ENCODE measurements around the gene WNT3A.

The WNT3A gene

GRCh38 chr1:228023294-228023639, 16.5 kb downstream of the WNT3A start:
- Histone ChIP-seq H3K79me2 (ENCODE audit: insufficient read depth, low read length) (no peaks in the 10 kb centered on the region), H3K4me3 (ENCODE audit: low read depth, low read length, poor library complexity, severe bottlenecking) (no peak overlapping the region), H3K4me1 (ENCODE audit: insufficient read depth, low read length, severe bottlenecking) (no peaks in the 10 kb centered on the region), H3F3A (ENCODE audit: insufficient read depth, low read length) (no peaks in the 10 kb centered on the region), H2AFZ (ENCODE audit: low read length) (no peak overlapping the region), H3K9ac (ENCODE audit: low read length) (no peak overlapping the region), H3K27me3 (ENCODE audit: insufficient read depth, low read length) (no peaks in the 10 kb centered on the region), H4K20me1 (ENCODE audit: insufficient read depth, low read length) (no peaks in the 10 kb centered on the region), H3K9me3 (ENCODE audit: low read length) (peaks cover 4% of the 10 kb centered on the region; the same call in 1 of the 2 replicates), H3K9me2 (ENCODE audit: low read depth, low read length) (no peaks in the 10 kb centered on the region), H3K36me3 (ENCODE audit: insufficient read depth, low read length) (no peaks in the 10 kb centered on the region), H3K27ac (ENCODE audit: low read depth, low read length, poor library complexity, severe bottlenecking) (no peak overlapping the region), H3K4me2 (ENCODE audit: low read length) (no peak overlapping the region)
- TF ChIP-seq EZH2 (IDR thresholded peaks at IDR 0.05; ENCODE audit: borderline replicate concordance, low read length): no peak
- no peak for TF ChIP-seq CTCF (IDR thresholded peaks at IDR 0.05; ENCODE audit: low read length)

GRCh38 chr1:228029281-228029680, 22.5 kb downstream of the WNT3A start:
- no peak overlapping the region for H3K27ac ChIP-seq (ENCODE audit: low read depth, low read length, poor library complexity, severe bottlenecking)
- H4K20me1 ChIP-seq (ENCODE audit: insufficient read depth, low read length): no peaks in the 10 kb centered on the region
- H3K9me3 ChIP-seq (ENCODE audit: low read length): peaks cover 10% of the 10 kb centered on the region
- peaks cover 3% of the 10 kb centered on the region; the same call in 1 of the 2 replicates for H3K27me3 ChIP-seq (ENCODE audit: insufficient read depth, low read length)
- no peak overlapping the region for H3K4me2 ChIP-seq (ENCODE audit: low read length)
- TF ChIP-seq CTCF (IDR thresholded peaks at IDR 0.05; ENCODE audit: low read length) (no peak), EZH2 (IDR thresholded peaks at IDR 0.05; ENCODE audit: borderline replicate concordance, low read length) (no peak)
- no peaks in the 10 kb centered on the region for H3F3A ChIP-seq (ENCODE audit: insufficient read depth, low read length)
- no peak overlapping the region for H3K9ac ChIP-seq (ENCODE audit: low read length)
- H3K36me3 ChIP-seq (ENCODE audit: insufficient read depth, low read length): no peaks in the 10 kb centered on the region
- H3K4me1 ChIP-seq (ENCODE audit: insufficient read depth, low read length, severe bottlenecking): no peaks in the 10 kb centered on the region
- no peaks in the 10 kb centered on the region for H3K9me2 ChIP-seq (ENCODE audit: low read depth, low read length)
- no peak overlapping the region for H2AFZ ChIP-seq (ENCODE audit: low read length)
- no peaks in the 10 kb centered on the region for H3K79me2 ChIP-seq (ENCODE audit: insufficient read depth, low read length)
- no peak overlapping the region for H3K4me3 ChIP-seq (ENCODE audit: low read depth, low read length, poor library complexity, severe bottlenecking)

GRCh38 chr1:228030451-228031201, 23.8 kb downstream of the WNT3A start:
- H3K9me3 ChIP-seq (ENCODE audit: low read length): peaks cover 6% of the 10 kb centered on the region
- peaks cover 3% of the 10 kb centered on the region; the same call in 1 of the 2 replicates for H3K27me3 ChIP-seq (ENCODE audit: insufficient read depth, low read length)
- no peaks in the 10 kb centered on the region for H3K4me1 ChIP-seq (ENCODE audit: insufficient read depth, low read length, severe bottlenecking)
- H3K79me2 ChIP-seq (ENCODE audit: insufficient read depth, low read length): no peaks in the 10 kb centered on the region
- H3K9me2 ChIP-seq (ENCODE audit: low read depth, low read length): no peaks in the 10 kb centered on the region
- no peak overlapping the region for H3K9ac ChIP-seq (ENCODE audit: low read length)
- no peak overlapping the region for H3K4me2 ChIP-seq (ENCODE audit: low read length)
- H2AFZ ChIP-seq (ENCODE audit: low read length): no peak overlapping the region
- H3K36me3 ChIP-seq (ENCODE audit: insufficient read depth, low read length): no peaks in the 10 kb centered on the region
- H3K4me3 ChIP-seq (ENCODE audit: low read depth, low read length, poor library complexity, severe bottlenecking): no peak overlapping the region
- H4K20me1 ChIP-seq (ENCODE audit: insufficient read depth, low read length): no peaks in the 10 kb centered on the region
- TF ChIP-seq EZH2 (IDR thresholded peaks at IDR 0.05; ENCODE audit: borderline replicate concordance, low read length): no peak
- no peak for TF ChIP-seq CTCF (IDR thresholded peaks at IDR 0.05; ENCODE audit: low read length)
- no peak overlapping the region for H3K27ac ChIP-seq (ENCODE audit: low read depth, low read length, poor library complexity, severe bottlenecking)
- H3F3A ChIP-seq (ENCODE audit: insufficient read depth, low read length): no peaks in the 10 kb centered on the region

Measured in OCI-LY1 (cell line).